Measurements from ENCODE around the gene CST3.

The CST3 gene

GRCh38 chr20:23601715-23602114, 36.0 kb downstream of the CST3 start:
- DNase-seq (ENCODE audit: low spot score) = no peak

DNA sequence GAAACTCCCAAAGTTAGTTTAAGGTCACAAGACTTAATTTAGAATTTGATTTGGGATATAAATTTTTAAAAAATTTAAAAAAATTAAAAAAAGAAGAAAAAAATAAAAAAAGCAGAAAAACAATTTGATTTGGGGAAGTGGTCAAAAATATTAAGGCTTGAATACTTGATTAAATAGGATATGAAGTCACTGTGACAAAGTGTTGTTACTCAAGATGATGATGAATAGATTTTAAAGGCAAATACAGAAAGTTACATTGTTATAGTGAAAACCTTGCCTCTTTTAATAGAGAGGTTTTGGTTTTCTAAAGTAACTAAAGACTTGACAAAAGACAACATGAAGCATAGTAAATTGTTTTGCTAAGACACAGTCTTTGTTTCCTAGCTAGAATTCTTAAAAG, 39.3 kb downstream of the CST3 start:
- DNase-seq (ENCODE audit: low spot score) = no peak

- no peak for DNase-seq (ENCODE audit: low spot score)
Observed at GRCh38 chr20:23596579-23597250, 41.0 kb downstream of the CST3 start.

DNA sequence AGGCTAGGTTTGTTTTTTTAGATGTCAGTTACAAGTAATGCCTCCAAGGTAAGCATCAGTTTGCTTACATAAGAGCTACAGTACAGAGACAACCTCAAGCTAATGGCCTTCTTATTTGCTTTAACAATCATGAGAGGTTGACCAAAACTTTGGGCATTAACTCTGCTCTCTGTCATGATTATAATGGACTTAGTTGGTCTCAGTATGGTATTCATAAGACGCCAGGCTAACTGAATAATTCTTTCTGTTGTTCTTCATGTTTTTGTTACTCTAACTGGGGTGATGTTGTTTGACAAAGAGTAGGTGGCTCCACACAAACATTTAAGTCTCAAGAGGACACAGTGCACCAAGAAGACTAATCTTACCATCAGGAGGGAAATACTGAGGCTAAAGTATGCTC, 41.8 kb downstream of the CST3 start:
- DNase-seq (ENCODE audit: low spot score) = no peak

GRCh38 chr20:23588434-23589403, 49.0 kb downstream of the CST3 start:
- no peak for DNase-seq (ENCODE audit: low spot score)

- DNase-seq (ENCODE audit: low spot score) = no peak
Observed at GRCh38 chr20:23587631-23588030, 50.1 kb downstream of the CST3 start.

DNA sequence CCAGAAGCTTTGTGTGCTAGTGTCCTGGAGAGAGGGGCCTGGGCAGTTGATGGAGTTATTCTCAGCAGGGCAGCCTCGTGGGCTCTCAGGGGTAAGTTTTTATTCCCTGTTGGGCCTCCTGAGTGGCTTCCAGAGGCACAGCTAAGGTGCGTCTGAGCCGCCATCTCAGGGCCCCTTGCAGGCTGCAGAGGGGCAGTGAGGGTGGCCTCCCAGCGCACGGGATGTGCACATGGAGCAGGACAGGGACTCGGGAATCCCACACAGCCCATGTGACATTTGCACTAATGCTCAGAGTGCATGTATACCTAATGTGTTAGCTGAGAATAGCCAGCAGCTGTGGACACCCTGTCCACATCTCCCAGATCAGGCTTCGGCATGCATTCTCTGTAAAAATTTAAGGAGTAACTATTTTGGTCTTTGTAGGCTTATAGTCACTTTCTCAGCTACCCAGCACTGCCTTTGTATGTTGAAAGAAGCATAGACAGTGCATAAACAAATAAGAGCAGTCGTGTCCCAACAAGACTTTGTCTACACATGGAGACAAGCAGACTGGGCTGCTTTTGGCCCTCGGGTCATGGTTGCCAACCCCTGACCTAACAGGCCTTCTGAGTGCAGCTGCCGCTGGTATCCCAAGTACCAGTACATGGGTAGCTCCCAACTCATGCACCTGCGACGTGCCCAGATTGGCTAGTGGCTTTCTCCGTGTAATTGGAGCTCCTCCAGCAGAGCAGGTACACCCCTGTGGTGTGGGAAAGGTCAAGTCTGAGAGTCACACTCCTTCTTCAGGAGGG, 50.8 kb downstream of the CST3 start:
- no peak for DNase-seq (ENCODE audit: low spot score)

GRCh38 chr20:23585808-23586734, 51.7 kb downstream of the CST3 start:
- DNase-seq (ENCODE audit: low spot score) = no peak

GRCh38 chr20:23585449-23585807, 52.3 kb downstream of the CST3 start:
- DNase-seq (ENCODE audit: low spot score) = no peak

- no peak for DNase-seq (ENCODE audit: low spot score)
Observed at GRCh38 chr20:23584434-23585199, 53.1 kb downstream of the CST3 start.

All from hematopoietic multipotent progenitor cell treated with erythropoietin and hydrocortisone succinate and interleukin-3 and kit ligand, for 15 days (in vitro differentiated cells).